Measurements from ENCODE around the gene GALNT18.

GALNT18 gene

DNA sequence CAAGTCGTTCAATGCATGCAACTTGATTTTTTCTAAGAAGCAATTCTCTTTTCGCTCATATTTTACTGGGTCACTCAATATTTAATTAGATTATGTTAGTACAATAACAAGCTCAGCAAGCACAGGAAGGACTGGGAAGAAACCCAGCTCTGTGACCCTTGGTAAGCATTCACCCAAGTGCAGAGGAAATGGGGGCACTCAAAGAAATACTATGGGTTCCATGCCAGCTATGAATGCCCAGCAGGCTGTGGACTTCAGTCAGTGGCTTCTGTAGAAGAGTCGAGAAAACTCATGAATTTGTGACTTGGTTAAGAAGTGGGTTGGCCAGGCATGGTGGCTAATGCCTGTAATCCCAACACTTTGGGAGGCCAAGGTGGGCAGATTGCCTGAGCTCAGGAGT lies 123.6 kb downstream of the GALNT18 start:
- no peak for DNase-seq (ENCODE audit: low read depth)

- DNase-seq (ENCODE audit: low read depth): no peak
These were observed 124.9 kb downstream of the GALNT18 start for GRCh38 chr11:11496879-11497278.

DNA sequence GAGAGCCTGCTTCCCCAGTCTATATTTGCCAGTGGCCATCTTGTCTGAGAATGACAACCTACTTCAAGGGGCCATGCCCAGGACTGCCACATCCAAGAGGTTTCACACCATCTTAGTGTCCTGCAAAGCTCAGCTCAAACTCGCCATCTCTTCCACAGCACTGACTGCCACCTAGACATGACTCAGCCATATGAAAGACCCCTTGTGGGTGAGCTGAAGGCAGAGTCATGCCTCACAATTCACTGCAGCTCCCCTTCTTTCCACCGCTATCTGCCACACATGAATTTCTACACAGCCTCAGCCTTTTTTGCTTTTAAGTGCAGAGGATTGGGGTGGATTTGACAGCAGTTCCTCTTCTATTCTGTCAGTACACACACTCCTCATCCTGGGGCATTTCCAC lies 127.5 kb downstream of the GALNT18 start:
- no peak for DNase-seq (ENCODE audit: low read depth)

GRCh38 chr11:11493698-11494097 lies 128.1 kb downstream of the GALNT18 start:
- DNase-seq (ENCODE audit: low read depth): no peak

GRCh38 chr11:11491589-11491988 lies 130.2 kb downstream of the GALNT18 start:
- DNase-seq (ENCODE audit: low read depth): no peak

DNA sequence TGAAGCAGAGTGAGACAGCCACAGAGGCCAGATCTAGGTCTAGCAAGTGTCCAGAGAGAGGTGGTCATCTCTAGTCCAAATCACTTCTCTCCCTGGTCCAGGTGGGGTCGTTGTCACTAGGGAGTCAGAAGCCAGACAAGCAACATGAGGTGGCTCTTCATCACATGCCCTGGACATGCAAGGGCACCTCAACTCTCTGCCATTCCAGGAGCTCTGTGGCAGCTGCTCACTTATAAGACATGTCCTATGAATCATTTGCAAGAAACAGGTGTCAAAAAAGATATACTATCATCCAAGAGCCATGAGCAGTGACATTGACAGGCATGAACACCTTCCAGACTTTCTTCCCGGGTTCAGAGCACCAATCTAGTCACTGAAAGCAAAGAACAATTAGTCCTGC lies 130.8 kb downstream of the GALNT18 start:
- DNase-seq (ENCODE audit: low read depth): no peak

- DNase-seq (ENCODE audit: low read depth): no peak
These were observed 135.4 kb downstream of the GALNT18 start for GRCh38 chr11:11486423-11486822.

- DNase-seq (ENCODE audit: low read depth): no peak
These were observed 135.8 kb downstream of the GALNT18 start for GRCh38 chr11:11486002-11486401.

- DNase-seq (ENCODE audit: low read depth): no peak
These were observed 138.2 kb downstream of the GALNT18 start for GRCh38 chr11:11483627-11484026.

- no peak for DNase-seq (ENCODE audit: low read depth)
These were observed 139.1 kb downstream of the GALNT18 start for GRCh38 chr11:11482730-11483129.

GRCh38 chr11:11481371-11481770 lies 140.4 kb downstream of the GALNT18 start:
- DNase-seq (ENCODE audit: low read depth): no peak

DNA sequence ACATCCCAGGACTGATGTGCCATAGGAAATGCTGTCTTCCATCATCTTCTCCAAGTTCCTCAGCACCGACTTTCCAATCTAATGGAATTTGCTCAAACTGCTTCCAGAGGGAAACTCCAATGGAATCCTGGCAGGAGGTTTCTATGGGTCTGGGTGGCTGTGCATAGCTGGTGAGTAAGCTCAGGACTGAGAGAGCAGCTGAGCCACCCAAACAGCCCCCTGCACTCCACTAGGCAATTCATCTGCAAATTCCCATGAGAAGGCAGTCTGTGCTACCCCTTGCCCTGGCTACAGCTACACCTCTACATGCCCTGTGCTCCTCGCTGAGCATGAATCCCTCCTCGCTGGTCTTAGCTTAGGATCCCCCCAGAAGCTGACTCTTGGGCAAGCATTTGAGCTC lies 140.8 kb downstream of the GALNT18 start:
- DNase-seq (ENCODE audit: low read depth): no peak

- no peak for DNase-seq (ENCODE audit: low read depth)
These were observed 143.1 kb downstream of the GALNT18 start for GRCh38 chr11:11478687-11479086.

DNA sequence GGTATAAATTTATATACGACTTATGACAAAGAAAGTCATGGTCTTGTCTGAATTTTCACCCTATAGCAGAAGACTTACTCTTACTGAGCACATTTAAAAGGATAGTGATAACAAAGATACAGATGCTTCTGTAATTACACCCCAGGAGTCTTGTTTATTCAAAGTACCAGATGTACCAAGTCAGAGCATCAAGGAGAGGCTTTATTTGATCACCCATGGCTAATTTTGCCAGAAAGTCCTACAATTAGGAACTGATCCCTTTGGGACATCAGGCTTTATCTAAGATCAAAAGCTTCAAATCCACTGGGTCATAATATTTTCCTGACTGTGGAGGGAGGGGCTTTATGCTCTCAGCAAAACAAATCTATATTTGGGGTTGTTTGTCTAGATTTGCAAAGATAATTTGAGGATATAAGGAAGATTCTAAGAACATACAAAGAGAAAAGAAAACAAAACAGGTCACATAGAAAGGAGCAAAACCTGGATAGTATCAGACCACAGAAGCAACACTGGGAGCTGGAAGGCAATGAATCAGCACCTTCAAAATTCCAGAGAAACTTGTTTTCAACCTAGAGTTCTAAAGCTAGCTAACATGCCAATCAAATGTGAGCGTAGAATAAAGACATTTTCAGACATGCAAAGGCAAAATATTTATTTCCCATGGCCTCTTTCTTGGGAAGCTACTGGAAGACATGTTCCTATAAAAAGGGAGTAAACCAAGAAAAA lies 143.9 kb downstream of the GALNT18 start:
- DNase-seq (ENCODE audit: low read depth): no peak

DNA sequence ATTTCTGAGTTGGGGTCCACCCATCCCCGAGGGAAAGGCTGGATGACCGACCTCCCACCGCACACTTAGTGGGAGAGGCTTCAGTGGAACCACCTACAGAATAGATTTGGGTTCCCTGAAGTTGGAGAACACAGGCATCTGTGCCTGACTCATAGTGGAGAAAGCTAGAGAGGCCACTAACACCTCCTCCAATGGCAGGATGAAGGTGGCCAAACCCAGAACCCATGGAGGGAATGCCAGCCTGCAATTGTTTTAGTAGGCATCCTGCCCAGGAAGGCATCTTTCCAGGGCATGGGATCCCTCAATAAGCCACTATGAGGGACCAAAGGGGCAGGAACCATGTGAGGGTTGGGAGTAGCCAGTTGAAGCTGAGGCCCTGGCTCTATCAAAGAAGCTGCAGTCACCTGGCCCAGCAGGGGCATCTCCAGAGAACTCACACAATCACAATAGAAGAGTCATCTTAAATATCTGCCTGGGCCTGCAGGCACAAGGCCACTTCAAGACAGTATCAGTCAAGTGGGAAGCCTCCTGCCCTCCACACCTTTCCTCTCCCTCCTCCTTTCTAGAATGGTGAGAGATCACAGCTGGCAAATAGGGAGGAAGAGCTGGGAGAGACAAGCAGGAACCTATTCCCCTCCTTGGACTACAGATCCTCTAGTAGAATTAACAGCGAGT lies 144.7 kb downstream of the GALNT18 start:
- DNase-seq (ENCODE audit: low read depth): no peak

DNA sequence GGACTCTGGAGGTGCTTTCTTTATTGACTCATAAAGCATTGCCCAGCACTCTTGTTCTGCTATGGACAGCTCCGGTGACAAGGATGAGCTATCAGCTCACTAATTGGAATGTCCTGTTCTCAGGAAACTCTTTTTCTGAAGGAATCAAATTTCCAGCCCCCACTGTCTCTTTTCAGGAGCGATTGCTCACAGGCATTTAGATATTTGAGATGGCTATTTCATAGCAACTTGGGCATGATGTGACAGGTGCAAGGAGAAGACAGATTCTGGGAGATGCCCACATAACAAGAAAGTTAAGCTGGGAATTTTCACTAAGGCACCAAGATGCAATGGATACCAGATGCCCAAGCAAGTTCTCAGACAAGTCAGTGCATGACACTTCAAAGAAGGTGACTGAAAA lies 145.3 kb downstream of the GALNT18 start:
- no peak for DNase-seq (ENCODE audit: low read depth)

GRCh38 chr11:11472106-11472505 lies 149.7 kb downstream of the GALNT18 start:
- no peak for DNase-seq (ENCODE audit: low read depth)

- no peak for DNase-seq (ENCODE audit: low read depth)
These were observed 150.6 kb downstream of the GALNT18 start for GRCh38 chr11:11471201-11471600.

DNA sequence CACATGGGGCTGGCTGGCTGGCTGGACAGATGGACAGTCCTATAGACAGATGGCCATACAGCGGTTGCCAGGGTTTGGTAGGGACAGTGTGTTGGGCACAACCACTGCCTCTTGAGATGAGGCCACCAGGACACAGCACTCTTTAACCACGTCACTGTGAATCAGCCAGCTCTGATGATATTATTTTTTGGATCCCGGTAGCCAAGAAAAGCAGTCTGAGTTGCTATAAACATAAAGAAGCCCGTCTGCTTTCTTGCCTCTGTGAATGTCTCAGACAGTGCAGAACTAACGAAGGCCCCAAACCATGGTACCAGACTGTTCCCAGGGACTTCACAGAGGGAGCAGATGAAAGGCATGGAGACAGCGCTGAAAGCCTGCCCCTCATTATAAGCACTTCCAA lies 152.9 kb downstream of the GALNT18 start:
- no peak for DNase-seq (ENCODE audit: low read depth)

- no peak for DNase-seq (ENCODE audit: low read depth)
These were observed 154.5 kb downstream of the GALNT18 start for GRCh38 chr11:11467312-11467711.

- no peak for DNase-seq (ENCODE audit: low read depth)
These were observed 157.2 kb downstream of the GALNT18 start for GRCh38 chr11:11464555-11464954.

DNA sequence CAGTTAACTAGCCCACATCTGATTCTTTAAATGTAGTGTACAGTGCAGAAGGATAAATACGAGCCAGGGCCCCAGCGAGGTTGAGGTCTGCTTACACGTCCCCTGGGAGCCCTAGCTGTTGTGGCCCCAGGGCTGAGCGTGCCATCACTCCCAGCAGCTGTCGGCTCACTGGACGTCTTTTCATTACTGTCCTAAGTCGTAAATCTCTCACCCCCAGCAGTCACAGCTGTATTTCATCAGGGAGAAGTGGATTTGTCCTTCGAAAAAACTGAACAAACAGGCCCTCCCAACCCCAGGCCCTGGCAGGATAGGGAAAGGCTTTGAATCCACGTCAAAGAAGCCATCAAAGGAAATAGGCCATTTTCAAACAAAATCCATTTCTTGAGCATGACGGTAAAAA lies 158.4 kb downstream of the GALNT18 start:
- DNase-seq (ENCODE audit: low read depth): no peak

GRCh38 chr11:11461473-11461872 lies 160.3 kb downstream of the GALNT18 start:
- no peak for DNase-seq (ENCODE audit: low read depth)

DNA sequence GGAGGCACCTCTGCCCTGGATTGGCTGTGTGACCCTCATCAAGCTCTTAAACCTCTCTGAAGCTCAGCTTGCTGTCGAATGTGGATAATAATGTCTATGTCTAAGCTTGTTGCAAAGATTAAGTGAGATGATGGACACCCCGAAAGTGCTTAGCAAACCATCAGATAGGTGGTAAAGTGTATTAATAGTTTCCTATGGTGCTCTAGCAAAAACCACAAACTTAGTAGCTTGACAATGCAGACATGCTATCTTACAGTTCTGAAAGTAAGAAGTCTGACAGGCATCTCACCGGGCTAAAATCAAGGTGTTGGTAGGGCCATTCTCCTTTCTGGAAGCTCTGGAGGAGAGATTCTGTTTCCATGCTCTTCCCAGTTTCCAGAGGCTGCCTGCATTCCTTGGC lies 162.2 kb downstream of the GALNT18 start:
- no peak for DNase-seq (ENCODE audit: low read depth)

Data from activated T-helper 1 cell treated with Interleukin-2 at 50 U/mL for 16 hours (primary cell).